Inflammatory macrophage (primary cell): Measurements from ENCODE around the gene RPL36A.

ENCODE experiments used
- DNase-seq, 2 donors: peaks; one replicate each; pipeline ENCODE4 v3.0.0-alpha.2; 2020 to 2022
- total RNA-seq, 18 experiments: gene quantifications; one replicate each; lab custom pipeline; 2026; ENCODE audit warnings: mixed read lengths in 6 of 18, inconsistent platforms in 2 of 18; lab: John Stamatoyannopoulos, UW

Gene RPL36A
- 0.35 to 5.6 (median 2.2) reads per million in 18 experiments for total RNA-seq

DNA sequence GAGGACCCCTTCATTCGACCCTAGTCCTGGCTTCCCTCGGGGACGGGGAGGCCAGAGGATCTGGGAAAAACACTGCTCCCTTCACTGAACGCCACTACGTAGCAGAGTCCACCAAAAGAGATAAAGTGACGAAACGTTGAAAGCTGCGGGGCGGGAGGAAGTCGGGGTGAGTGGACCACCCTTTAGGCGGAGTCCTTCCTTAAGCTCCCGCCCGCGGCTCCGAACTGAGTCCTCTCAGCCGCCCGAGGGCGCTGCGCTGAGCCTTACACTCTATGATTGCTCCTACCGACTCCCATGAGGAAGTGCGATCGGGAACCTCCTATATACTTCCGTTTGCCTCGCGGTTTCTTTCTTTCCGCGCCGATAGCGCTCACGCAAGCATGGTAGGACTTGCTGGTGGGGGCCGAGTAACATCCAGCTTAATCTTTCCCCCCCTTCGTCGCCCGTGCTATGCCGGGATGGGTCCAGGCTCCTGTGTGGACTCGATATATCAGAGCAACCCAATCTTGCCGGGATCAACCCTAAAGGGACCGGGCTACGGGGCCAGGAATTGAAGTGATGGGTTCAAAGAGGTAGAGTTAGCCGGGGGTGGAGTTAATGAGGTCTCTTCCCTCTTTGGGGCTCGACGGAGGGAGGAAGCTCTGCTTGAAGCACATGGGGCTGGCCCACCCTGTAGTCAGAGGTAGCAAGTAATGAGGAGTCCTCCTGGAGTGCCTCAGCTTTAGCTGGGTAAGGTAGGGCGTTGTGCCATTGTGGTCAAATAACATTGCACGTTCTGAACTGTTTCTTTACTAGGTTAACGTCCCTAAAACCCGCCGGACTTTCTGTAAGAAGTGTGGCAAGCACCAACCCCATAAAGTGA, at the start of gene RPL36A:
RPL36A (plus strand) TSS at position 348 of the 862 bp plus-strand sequence; CDS start at position 381, 33 bp downstream.
- peak; percentile 93 for DNase-seq

DNA sequence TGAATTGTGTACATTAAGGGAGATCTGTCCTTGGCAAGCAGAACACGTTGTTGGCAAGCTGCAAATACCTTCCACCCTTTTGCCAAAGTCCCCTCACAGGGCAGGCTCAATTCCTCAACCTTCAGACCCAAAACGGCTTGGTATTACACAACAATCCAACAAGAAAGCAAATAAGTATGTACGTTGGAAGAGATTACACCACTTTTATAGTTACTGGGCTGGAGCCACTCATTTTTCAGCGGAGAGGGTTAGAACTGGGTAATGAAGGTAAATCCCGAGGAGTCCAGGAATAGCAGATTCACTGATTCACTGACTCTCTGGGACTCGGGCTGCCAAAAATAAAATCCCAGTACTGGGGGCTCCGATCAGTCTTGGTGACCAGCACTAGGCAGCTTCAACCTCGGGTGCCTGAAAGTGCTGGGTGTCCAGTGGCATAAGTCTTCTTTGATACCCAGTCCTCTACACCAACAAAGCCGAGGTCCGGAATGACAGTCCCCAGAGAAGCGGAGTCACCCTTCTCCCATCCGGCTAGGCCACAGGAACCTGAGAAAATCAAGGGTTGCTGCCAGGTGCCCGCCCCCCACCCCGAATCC, 42.9 kb upstream of the RPL36A start:
- no peak for DNase-seq

DNA sequence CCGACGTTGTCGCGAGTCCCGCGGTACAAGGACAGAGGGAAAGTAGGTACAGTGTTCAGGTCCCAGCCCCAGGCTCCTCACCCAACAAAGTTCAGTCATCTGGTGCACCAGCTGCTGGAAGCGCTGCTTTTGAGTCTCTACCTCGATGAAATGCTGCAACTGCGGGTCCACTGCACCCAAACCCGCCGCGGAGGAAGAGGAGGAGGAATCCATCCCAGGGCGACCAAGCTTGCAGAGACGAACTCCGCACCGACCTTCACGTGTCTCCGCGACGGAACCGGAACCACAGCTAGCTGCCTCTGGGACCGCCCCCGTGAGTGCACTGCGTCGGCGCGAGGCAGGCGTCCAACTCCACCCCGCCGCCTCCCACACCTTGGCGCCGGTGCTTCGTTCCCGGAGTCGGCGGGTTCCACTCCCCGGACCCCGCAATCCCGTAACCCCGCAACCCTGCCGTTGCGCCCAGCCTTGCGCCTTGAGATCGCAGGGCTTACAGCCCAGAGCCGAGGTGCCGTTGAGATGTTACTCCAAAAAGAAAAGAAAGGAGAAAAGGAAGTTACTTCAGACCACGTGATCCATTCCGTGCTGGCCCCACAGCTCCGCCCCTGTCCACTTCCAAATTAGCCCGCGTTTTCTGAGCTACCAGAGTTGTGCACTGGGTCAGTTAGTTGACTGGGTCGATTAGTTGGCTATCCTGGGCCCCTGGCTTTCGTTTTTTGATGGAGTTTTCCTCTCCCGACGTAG, 42.2 kb upstream of the RPL36A start, which contains the start of gene TIMM8A:
TIMM8A (minus strand) TSS at position 291 of the 741 bp plus-strand sequence; CDS start at position 213, 78 bp downstream.
- DNase-seq = peak; percentile 68 to 83

DNA sequence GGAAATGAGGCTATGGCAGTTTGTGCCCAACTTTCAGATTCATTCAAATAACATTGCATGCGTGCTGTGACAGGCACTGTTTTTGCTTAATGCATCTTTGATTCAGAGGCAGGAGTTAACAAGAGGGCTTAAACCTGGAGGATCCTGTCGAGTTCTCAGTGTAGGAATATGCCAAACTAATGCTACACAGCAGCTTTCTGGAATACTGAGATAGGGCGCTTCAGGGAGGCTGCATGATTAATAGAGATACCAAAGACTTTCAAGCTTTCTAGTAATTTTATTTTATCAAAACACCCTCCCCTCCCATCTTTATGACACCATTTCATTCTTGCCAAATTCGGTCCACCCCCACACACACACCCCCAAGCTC, 41.6 kb upstream of the RPL36A start:
- no peak for DNase-seq

DNA sequence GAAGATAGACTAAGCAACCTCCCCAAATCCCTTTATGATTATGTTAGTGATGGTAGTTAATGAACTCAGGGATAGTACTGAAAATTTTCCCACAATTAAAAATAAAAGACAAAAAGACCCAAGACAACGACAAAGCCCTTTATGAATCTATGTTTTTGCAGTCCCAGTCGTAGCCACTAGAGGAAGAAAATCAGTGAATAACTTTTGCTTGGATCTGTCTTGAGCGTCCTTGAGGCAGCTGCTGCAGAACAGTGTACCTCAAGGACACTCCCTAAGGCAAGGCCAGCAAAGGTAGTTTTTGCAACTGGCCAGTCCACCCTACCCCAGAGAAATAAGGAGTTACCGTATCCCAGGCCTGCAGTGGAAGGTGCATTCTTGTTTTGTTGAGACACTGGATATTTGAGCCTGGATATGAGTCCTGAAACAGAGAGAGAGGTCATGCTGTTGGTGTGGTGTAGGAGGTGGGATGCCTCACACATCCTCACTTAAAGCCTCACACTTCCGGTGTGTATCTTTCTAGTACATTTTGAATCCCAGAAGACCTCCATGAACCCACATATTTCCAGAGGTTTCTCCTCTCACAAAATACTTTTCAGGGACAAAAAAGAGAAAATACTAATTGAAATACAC, 33.5 kb upstream of the RPL36A start:
- no peak for DNase-seq

DNA sequence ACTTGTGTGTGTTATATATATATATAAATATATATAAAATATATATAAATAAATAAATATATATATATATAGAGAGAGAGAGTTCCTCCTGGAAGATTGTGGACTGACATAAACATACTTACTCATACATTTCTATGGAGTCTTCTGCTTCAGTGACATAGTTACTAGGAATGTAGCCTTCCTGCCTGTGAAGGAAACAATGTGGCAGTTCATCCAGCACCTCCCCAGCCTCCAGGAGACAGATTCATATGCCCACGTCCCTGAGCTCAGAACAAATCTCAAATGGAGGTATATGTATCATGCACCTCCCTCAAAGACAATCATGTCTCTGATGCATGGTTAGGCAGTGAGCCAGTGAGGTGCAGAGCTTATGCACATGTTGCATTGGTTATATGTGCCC, 30.8 kb upstream of the RPL36A start:
- no peak for DNase-seq

DNA sequence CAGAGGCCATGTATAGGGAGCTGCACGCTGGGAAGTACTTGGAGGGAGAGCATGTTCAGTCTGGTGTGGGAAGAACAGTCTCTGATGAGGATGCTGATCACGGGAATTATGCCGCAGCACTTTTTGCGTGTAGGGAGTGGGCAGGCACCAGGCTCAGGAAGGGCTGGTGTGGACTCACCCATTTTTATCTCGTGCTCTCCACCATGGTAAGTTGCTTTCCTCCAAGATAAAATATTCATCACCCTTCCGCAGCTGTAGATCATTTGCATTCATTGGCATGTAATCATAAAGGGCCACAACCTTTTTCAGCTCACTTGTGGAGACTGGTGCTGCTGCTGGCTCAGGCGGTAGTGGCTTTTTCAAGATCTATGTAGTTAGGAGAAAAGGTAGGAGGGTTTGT, 30.4 kb upstream of the RPL36A start:
- DNase-seq = no peak

DNA sequence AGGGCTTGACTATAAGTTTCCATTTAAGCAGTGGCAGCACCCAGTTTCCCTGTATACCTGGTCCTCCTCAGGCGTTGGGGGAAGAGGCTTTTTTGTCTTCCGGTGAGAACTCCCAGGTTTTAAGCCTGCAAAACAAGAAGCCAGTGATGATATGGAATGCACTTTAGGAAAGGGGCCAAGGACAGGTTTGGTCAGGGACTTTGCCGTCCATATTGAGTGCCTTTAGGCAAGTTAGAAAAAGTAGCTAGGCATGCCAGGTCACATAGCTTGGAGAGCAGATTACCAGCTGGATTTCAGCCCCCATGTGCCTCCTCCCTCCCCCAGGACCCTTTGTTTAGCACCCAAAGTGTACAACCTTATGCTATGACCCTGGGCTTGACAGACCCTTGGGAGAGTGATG, 28.7 kb upstream of the RPL36A start:
- DNase-seq = no peak

DNA sequence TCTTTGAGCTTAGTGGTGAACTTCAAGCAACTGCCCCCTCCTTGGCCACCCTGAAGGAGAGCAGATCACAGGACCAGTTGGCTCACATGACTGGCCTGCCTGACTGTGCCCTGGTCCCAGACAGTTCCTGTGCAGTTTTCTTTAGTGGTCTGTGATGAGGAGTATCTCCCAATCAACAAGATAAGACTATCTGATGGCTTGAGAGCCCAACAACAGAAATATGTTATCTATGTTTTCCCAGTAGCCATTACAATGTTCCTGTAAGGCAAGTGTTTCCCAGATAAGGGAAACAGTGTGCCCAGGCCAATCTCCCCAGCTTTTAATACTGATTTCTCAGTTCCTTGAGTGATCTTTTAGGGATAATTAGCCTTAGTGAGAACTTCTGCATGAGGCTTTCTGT, 28.1 kb upstream of the RPL36A start:
- DNase-seq = peak; percentile 3 to 18

DNA sequence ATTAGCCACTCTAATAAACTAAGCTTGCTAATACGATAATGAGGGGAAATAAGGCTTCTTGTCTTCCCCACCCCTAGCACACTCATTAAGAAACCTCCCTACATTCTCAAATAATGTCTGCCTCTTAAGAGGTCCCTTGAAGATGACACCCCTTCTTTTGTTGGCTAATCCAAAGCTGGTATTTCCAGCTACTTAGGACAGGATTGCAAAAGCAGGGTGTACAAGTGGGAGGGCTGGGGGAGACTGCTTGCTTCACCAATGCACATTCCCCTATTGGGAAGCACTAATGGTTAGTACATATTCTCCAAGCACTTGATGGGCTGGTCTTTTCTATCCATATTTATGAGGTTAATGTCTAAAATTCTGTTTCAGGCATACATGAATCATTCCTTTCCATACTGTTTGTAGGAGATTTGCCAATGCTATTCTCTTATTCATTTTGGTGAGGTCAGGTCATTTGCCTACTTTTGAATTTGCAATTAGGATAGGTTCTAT, 25.5 kb upstream of the RPL36A start:
- DNase-seq = no peak

DNA sequence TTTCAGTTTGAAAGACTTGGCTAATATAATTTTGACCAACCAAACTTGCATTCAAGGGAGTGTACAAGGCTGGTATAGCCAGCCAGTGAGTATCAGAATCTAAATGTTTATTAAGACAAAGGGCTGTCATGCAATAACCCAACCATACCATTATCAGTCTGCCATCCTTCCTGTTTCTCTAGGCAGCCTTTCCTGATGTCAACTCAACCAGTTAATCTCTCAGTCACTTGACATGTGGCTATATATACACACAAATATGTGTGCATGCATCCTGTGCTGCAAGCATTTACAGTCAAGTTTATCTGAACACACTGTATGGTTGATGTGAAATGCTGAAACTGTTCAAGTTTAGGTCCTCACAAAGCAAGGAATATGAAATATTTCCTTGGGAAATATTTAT, 22.0 kb upstream of the RPL36A start:
- DNase-seq = no peak

DNA sequence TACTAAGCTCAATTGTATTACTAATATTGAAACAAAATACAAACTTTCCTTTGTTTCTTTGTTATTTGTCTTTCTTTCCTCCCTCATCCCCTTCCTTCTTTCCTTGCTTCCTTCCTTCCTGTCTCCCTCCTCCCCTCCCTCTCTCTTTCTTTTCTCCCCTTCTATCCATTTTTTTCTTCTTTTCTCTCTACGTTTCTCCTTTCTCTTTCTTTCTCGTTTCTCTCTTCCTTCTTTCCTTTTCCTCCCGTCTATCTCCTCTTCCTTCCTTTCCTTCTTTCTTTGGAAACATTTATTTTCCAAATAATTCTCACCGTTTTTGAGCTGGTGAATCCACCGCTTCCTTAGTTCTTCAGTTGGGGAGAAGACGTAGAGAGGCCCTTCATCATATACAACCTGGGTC, 21.1 kb upstream of the RPL36A start:
- no peak for DNase-seq

DNA sequence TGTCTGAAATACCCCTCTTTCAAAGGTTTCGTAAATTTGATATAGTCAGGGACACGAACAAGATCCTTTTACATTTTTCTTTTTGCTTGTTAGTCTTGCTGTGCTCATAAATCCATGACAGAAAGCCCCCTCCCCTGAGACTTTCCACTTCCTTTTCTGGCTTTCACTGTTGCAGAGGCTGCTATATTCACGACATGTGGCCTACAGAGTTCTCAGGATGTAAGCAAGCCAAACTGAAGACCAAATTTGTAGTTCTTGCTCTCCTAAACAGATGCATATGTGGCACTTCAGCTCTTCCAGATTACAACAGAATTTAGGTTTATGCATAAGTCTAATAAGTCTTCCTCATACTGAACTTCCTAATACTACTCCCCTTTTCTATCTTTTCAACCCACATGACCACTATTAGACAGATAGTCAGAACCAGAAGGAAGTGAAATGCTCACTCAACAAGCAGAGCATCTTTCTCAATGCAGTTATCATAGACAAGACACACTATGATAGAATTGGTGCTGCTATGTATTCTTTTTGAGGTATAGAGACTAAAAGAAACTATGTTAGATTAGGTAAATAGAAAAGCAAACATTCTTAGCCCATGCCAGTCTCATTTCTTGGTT, 19.8 kb upstream of the RPL36A start:
- peak in 1 of 2 donors; percentile 47 for DNase-seq

DNA sequence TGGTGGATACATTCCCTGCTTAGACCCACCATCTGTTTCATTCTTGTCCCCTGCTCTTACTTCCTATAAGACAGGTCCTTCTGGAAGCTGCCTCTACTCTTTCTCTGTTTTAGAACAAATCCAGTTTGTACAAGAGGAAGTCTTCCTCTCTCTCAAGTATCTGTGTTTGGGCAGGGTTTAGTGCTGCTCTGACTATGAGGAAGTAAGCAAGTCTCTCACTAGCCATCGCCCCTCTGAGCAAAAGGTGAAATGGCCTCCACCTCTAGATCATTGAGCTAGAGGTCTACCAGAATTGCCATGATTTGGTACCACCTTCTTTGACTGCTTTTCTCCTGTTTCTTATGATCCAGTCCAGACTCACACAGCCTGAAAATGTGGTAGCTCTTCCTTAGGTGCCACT, 13.3 kb upstream of the RPL36A start:
- DNase-seq = peak in 1 of 2 donors; percentile 7

DNA sequence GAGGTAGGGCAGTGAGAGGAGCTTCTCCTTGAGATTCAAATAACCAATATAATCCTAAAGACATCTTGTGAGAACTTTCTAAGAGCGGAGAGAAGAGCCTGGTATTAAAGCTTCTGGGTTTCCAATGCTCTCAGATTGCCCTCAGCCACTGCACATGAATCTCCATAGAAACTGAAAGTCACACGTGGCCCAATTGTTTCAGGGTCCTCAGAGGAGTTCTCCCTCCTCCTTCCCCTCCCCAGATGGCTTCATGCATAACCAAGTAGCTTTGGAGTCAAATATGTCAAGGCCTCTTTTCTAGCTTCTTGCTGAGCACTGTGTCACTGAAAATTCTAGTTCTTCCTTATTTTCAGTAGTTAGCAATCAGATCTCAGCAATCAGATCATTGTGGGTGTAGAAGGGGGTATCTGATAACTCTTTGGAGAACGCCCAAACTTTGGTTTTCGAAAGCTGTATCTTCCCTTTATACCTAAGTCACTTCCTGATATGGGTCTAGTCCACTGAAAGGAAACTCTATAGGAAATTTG, 7.1 kb upstream of the RPL36A start:
- peak in 1 of 2 donors; percentile 11 for DNase-seq

DNA sequence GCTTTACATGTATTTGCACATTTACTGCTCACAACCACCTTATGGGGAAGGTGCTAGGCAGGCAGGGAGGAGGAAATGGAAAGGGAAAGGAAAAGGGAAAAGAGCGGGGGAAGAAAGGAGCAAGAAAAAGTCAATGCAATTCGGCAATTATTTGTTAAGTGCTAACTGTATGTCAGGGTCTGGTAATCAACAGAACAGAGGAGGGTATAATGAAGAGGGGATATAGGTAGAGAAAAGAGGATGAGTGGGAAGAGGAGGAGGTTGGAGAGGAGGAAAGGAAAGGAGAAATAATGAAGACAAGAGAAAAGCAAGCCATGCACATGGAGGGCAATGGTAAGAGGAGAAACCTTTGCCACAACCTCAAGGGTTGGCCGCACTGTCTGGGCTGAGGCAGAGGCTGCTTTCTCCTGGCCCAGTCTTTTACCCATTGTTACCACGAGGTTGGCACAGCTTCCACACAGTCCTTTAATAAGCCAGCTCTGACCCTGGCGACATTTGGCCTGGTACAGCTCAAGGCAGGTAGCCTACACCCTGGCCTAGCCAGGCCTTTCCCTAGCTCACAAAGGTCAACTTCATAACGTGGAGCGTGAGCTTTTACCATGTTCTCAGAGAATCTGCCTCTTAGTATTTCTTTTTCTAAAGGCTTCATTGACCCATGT, 5.7 kb upstream of the RPL36A start:
- DNase-seq = no peak

DNA sequence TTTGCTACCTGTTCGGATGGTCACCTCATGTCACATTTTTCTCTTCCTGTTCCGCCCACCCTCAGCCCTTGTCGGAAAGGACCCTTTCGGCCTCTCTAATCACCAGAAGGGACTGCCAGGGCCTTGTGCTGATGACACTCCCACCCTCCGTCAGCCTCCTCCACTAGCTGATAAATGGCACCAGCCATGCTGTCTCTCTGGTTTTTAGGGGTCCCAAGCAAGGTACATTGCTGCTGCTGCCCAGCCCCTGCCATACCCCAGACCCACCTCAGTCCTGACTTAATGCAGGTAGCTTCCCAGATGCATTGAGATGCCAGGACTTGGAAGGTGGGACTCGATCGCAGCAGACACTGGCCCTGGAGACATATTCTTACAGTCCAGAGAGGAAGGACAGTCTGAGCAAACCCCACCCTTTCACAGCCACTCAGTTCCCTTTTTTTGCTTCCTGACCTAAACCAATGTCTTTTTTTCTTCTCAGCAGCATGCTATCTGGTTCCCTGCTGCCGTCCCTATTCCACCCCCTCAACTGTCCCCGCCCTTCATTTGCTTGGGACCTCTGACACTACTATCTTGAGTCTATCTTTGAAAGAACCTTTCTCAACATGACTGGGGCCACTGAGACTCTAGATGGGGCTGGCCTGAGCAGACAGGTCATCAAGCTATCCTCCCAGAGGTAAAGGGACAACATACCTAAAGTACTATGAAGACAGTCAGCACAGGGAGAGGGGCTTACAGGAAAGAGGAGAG, 4.8 kb upstream of the RPL36A start, which contains the start of gene BTK:
BTK (minus strand) TSS at position 397 of the 747 bp plus-strand sequence. CDS start 10,907 bp downstream, outside the sequence.
- DNase-seq = peak; percentile 77 to 79

DNA sequence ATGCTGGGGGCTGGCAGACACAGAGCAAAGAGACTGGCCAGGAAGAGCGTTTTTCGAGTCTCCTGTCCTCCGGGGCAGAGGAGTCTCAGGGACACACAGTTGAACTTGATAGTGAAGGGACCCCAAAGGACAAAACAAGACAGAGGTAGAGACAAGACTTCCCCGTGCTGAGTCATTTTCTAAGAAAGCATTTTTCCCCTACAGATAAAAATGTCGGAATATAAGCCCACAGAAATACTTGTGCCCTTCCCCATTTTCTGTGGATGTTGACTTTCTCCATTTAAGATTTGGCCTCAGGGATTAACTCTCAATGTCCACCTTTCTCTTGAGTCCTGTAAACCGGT, 4.3 kb upstream of the RPL36A start:
- DNase-seq = no peak

DNA sequence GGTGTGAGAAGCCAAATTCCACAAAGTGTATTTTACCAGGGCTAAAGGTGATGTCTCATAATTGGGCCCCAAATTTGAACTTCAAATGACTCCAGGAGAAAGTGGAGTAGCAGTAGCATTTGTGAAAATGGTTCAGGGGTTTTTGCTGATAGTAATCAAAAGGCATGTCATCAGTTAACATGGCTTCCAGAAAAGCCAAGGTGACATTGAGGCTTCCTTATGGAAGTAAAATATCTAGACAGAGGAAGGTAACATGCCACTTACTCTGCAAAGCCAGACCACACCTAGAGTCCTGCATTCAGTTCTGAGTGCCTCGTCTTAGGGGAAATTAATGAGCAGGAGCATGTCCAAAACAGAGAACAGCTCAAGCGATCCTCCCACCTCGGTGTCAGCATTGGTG, 2.2 kb upstream of the RPL36A start:
- no peak for DNase-seq

DNA sequence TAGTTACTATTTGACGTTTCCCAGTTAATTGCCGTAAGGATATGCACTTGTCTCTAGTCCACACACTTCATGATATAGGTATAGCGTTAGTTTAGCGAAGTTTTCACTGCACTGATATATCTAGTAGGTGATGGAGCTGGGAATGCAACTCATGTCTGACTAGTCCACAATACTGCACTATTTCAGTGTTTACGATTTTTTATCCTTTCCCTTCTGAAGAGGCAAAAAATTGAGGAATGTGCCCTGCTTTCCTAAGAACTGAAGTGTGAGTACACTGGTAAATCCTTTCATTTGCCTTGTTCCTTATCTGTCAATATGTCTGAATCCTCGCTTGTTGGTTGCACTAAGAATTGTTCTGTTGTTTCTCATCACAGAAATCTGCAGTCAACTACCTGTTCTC, 1.0 kb downstream of the RPL36A start:
- DNase-seq = no peak
